K562 (cell line): Measurements from ENCODE around the gene ZNF853. TPM values are rescaled to one million over a fixed set of nuclear protein-coding genes. Genes with fewer than 3 reads are reported as not detected.

Experiments used
- ATF7 ChIP-seq: fragments of 450-650 bp; IDR thresholded peaks from 2 replicates; pipeline ENCODE4 v1.7.1; 2014; ENCODE audit warnings: mild to moderate bottlenecking, moderate library complexity
- CTCFL ChIP-seq: IDR thresholded peaks from 2 replicates; pipeline ENCODE4 v1.6.1; 2011; ENCODE audit warnings: borderline replicate concordance, low read depth, mild to moderate bottlenecking, moderate library complexity, low read length; ENCODE audit not compliant: insufficient read depth, poor library complexity, severe bottlenecking
- FIP1L1 ChIP-seq: fragments of 200-400 bp; formaldehyde crosslinking; IDR thresholded peaks from 2 replicates; pipeline ENCODE4 v1.6.1; 2018; ENCODE audit warnings: mild to moderate bottlenecking, low read depth, low read length; ENCODE audit not compliant: poor library complexity, severe bottlenecking
- FOSL1 ChIP-seq: fragments of 200-800 bp; sonication (Bioruptor generic); conservative IDR thresholded peaks from 2 replicates; pipeline ENCODE4 v1.6.1; 2016; ENCODE audit warnings: missing genetic modification characterization, missing compliant biosample characterization
- GATAD2B ChIP-seq: fragments of 450-650 bp; IDR thresholded peaks from 2 replicates; pipeline ENCODE4 v1.6.1; 2017; ENCODE audit warnings: mild to moderate bottlenecking, borderline replicate concordance
- KDM2B ChIP-seq: fragments of 250-450 bp; sonication (Bioruptor Pico); IDR thresholded peaks from 2 replicates; pipeline ENCODE4 v1.8.0; 2021; ENCODE audit warnings: mild to moderate bottlenecking, moderate library complexity
- NONO ChIP-seq, 2 experiments: fragments of 200-400 bp in 1 of 2; fragments of 450-650 bp in 1 of 2; formaldehyde crosslinking in 1 of 2; IDR thresholded peaks; 2 replicates each; pipeline ENCODE4 v1.6.1; 2017; ENCODE audit warnings: low read depth in 2 of 2, mild to moderate bottlenecking in 2 of 2, moderate library complexity in 2 of 2, low read length in 1 of 2
- NR2C2 ChIP-seq, 2 experiments: fragments of 200-800 bp in 1 of 2; sonication (Bioruptor generic) in 1 of 2; sonication (generic) in 1 of 2; formaldehyde crosslinking in 1 of 2; IDR thresholded peaks; 2 replicates each; pipeline versions ENCODE4 v1.6.1 to v1.8.0; 2016 to 2022; ENCODE audit warnings: mild to moderate bottlenecking in 1 of 2, missing compliant biosample characterization in 1 of 2, missing genetic modification characterization in 1 of 2, missing genetic modification reagents in 1 of 2
- POLR2AphosphoS5 ChIP-seq: IDR thresholded peaks from 2 replicates; pipeline ENCODE4 v1.6.1; 2011; ENCODE audit warnings: mild to moderate bottlenecking, low read depth, low read length, moderate library complexity; ENCODE audit not compliant: control insufficient read depth, insufficient read depth
- YY1 ChIP-seq, 3 experiments: IDR thresholded peaks; 2 replicates each; pipeline ENCODE4 v1.6.1; 2011; ENCODE audit warnings: low read length in 2 of 3, mild to moderate bottlenecking in 2 of 3, moderate library complexity in 2 of 3, borderline replicate concordance in 1 of 3, control low read depth in 1 of 3, low read depth in 1 of 3; ENCODE audit not compliant: insufficient read depth in 3 of 3, insufficient replicate concordance in 2 of 3, control insufficient read depth in 1 of 3, insufficient read length in 1 of 3; ENCODE audit errors: extremely low read depth in 1 of 3
- ZBTB2 ChIP-seq: fragments of 450-650 bp; IDR thresholded peaks from 2 replicates; pipeline ENCODE4 v1.6.1; 2016; ENCODE audit warnings: antibody characterized with exemption
- ZBTB26 ChIP-seq: fragments of 450-650 bp; formaldehyde crosslinking; IDR thresholded peaks from 2 replicates; pipeline ENCODE4 v1.4.0; 2022; ENCODE audit warnings: missing genetic modification characterization
- ZNF24 ChIP-seq: fragments of 450-650 bp; IDR thresholded peaks from 2 replicates; pipeline ENCODE4 v1.6.1; 2016
- ZNF592 ChIP-seq: fragments of 450-650 bp; IDR thresholded peaks from 2 replicates; pipeline ENCODE4 v1.6.1; 2017; ENCODE audit warnings: antibody characterized with exemption, mild to moderate bottlenecking
- polyA plus RNA-seq, 8 experiments: library from polyadenylated mRNA; depleted of rRNA in 4 of 8; stranded (reverse) in 5 of 8; unstranded in 3 of 8; fragments of >200 nt; fragmentation: Nextera tagmentation in 2 of 8; fragmentation: Illumina TruSeq in 1 of 8; extraction: Ambion mirVana in 2 of 8; extraction: Trizol in 1 of 8; gene quantifications; 2 replicates each; pipeline versions ENCODE4 v1.2.1 to v1.2.3, GENCODE V29; 2011 to 2014; ENCODE audit warnings: inconsistent platforms in 1 of 8, missing spikeins in 1 of 8
- total RNA-seq, 7 experiments: library from RNA; depleted of rRNA in 6 of 7; stranded (reverse); fragments of >200 nt in 6 of 7; fragmentation: Illumina TruSeq in 2 of 7; extraction: Trizol in 2 of 7; gene quantifications; 2 replicates each; pipeline versions ENCODE4 v1.2.1 to v1.2.3, GENCODE V29; 2011 to 2021; ENCODE audit warnings: low replicate concordance in 1 of 7

ZNF853 gene
- total and polyA plus RNA-seq, 9 of the 15 experiments (the other 6 are each of a cell fraction or from before 2014, with no cell fraction given) = 0.03 TPM; not detected in 8

- TF ChIP-seq ZNF592 (peak; percentile 67; the same call in 1 of the 2 replicates), GATAD2B (peak; percentile 98), FOSL1 (tag) (peak; percentile 42; the same call in 1 of the 2 replicates), ATF7 (peak; percentile 40), CTCFL (peak; percentile 99), YY1 (IDR thresholded peaks at IDR 0.05; ENCODE audit: borderline replicate concordance in 1 of 3, control insufficient read depth in 1 of 3, extremely low read depth in 1 of 3, insufficient read depth in 3 of 3, insufficient read length in 1 of 3, insufficient replicate concordance in 2 of 3, low read depth in 1 of 3, low read length in 2 of 3) (peak in 2 of 3 experiments; percentile 69 to 78), KDM2B (CRISPR knock-in tag) (peak; percentile 33; the same call in 1 of the 2 replicates), POLR2AphosphoS5 (peak; percentile 72; the same call in 1 of the 2 replicates), NR2C2 (CRISPR knock-in tag; IDR thresholded peaks at IDR 0.05) (no peak), NR2C2 (tag; IDR thresholded peaks at IDR 0.05) (peak; percentile 58; the same call in 1 of the 2 replicates), ZBTB26 (no peak), ZNF24 (0 out of 2 replicates have a peak, but pooled peaks have one; percentile 45), NONO (IDR thresholded peaks at IDR 0.05; ENCODE audit: low read depth in 2 of 2, low read length in 1 of 2) (peak; percentile 93 to 96), FIP1L1 (peak; percentile 39), ZBTB2 (no peak)
Measured at GRCh38 chr7:6589829-6590644, 25.4 kb upstream of the ZNF853 start, which contains the start of gene INTS15 (continued).
